ELR (cell line): ENCODE data around the gene HEATR5B.
A peak's percentile ranks its signal among the peaks of the same experiment; 100 is the strongest.

Source experiments
- DNase-seq: peaks from one replicate; pipeline ENCODE4 v3.0.0-alpha.2; 2015; ENCODE audit warnings: low read depth

HEATR5B gene

GRCh38 chr2:37083873-37084794 is at the start of gene HEATR5B, which contains the start of gene GPATCH11:
HEATR5B (minus strand) TSS chr2:37084372; CDS start chr2:37083414, 958 bp downstream.
GPATCH11 (plus strand) TSS chr2:37084518; CDS start chr2:37088382, 3,864 bp downstream.
- DNase-seq: peak; percentile 96

- DNase-seq: no peak
Observed at GRCh38 chr2:37132914-37133313, 48.7 kb upstream of the HEATR5B start.

GRCh38 chr2:37125416-37125815 is 41.2 kb upstream of the HEATR5B start:
- DNase-seq: no peak

- DNase-seq: no peak
Observed at GRCh38 chr2:37119157-37119556, 35.0 kb upstream of the HEATR5B start.

- DNase-seq: no peak
Observed at GRCh38 chr2:37117566-37117965, 33.4 kb upstream of the HEATR5B start.

- DNase-seq: no peak
Observed at GRCh38 chr2:37111958-37112357, 27.8 kb upstream of the HEATR5B start.

GRCh38 chr2:37110306-37111212 is 26.4 kb upstream of the HEATR5B start:
- DNase-seq: no peak

- DNase-seq: no peak
Observed at GRCh38 chr2:37109523-37109922, 25.4 kb upstream of the HEATR5B start.

- no peak for DNase-seq
Observed at GRCh38 chr2:37105150-37105549, 21.0 kb upstream of the HEATR5B start.

GRCh38 chr2:37104178-37104577 is 20.0 kb upstream of the HEATR5B start:
- peak; percentile 15 for DNase-seq

- no peak for DNase-seq
Observed at GRCh38 chr2:37102588-37102987, 18.4 kb upstream of the HEATR5B start.

- no peak for DNase-seq
Observed at GRCh38 chr2:37100054-37100453, 15.9 kb upstream of the HEATR5B start.

GRCh38 chr2:37098416-37099118 is 14.4 kb upstream of the HEATR5B start:
- DNase-seq: no peak

GRCh38 chr2:37096568-37096967 is 12.4 kb upstream of the HEATR5B start:
- DNase-seq: no peak

- no peak for DNase-seq
Observed at GRCh38 chr2:37091873-37092272, 7.7 kb upstream of the HEATR5B start.

- DNase-seq: no peak
Observed at GRCh38 chr2:37090019-37090477, 5.9 kb upstream of the HEATR5B start.

GRCh38 chr2:37085731-37086147 is 1.6 kb upstream of the HEATR5B start:
- peak; percentile 89 for DNase-seq

GRCh38 chr2:37084797-37085196 is 625 bp upstream of the HEATR5B start:
- no peak for DNase-seq

GRCh38 chr2:37080689-37081088 is 3.5 kb downstream of the HEATR5B start:
- no peak for DNase-seq

GRCh38 chr2:37080266-37080665 is 3.9 kb downstream of the HEATR5B start:
- DNase-seq: no peak

GRCh38 chr2:37070931-37071330 is 13.2 kb downstream of the HEATR5B start:
- DNase-seq: no peak

- DNase-seq: no peak
Observed at GRCh38 chr2:37068686-37069085, 15.5 kb downstream of the HEATR5B start.
